CD14-positive monocyte (primary cell): ENCODE results near the gene NT5C3A. TPM values are rescaled to one million over a fixed set of nuclear protein-coding genes. Genes with fewer than 3 reads are reported as not detected.

Experiments used
- DNase-seq, 3 donors: peaks; one replicate each; pipeline ENCODE4 v3.0.0-alpha.2; 2011 to 2022
- H2AFZ ChIP-seq: 2 replicates; pipeline ENCODE4 v1.6.0; 2012; ENCODE audit warnings: mild to moderate bottlenecking, low read depth, low read length, inconsistent platforms; ENCODE audit not compliant: insufficient read depth, poor library complexity, severe bottlenecking
- H3K27ac ChIP-seq, 2 donors: 1 replicate in 1 of 2; 2 replicates in 1 of 2; pipeline ENCODE4 v1.5.1; 2012 to 2013; ENCODE audit warnings: low read length in 2 of 2, control low read depth in 1 of 2, inconsistent platforms in 1 of 2, low read depth in 1 of 2, mild to moderate bottlenecking in 1 of 2
- H3K27me3 ChIP-seq, 2 donors: one replicate each; pipeline versions ENCODE4 v1.6.0 to v1.6.1; 2011 to 2013; ENCODE audit warnings: low read length in 2 of 2; ENCODE audit not compliant: control insufficient read depth in 2 of 2, insufficient read depth in 2 of 2
- H3K36me3 ChIP-seq, 2 donors: replicated peaks in 1 of 2; 1 replicate in 1 of 2; 2 replicates in 1 of 2; pipeline versions ENCODE4 v1.5.1 to v1.6.1; 2012 to 2013; ENCODE audit warnings: low read length in 2 of 2, control low read depth in 1 of 2, inconsistent platforms in 1 of 2, mild to moderate bottlenecking in 1 of 2; ENCODE audit not compliant: insufficient read depth in 2 of 2, control insufficient read depth in 1 of 2
- H3K4me1 ChIP-seq, 2 donors: 1 replicate in 1 of 2; 2 replicates in 1 of 2; pipeline versions ENCODE4 v1.5.1 to v1.6.1; 2012 to 2013; ENCODE audit warnings: low read length in 2 of 2, control low read depth in 1 of 2, inconsistent platforms in 1 of 2, mild to moderate bottlenecking in 1 of 2, moderate library complexity in 1 of 2; ENCODE audit not compliant: insufficient read depth in 2 of 2, control insufficient read depth in 1 of 2
- H3K4me2 ChIP-seq: replicated peaks from 2 replicates; pipeline ENCODE3; 2012; ENCODE audit warnings: low read length, moderate library complexity, mild to moderate bottlenecking; ENCODE audit not compliant: poor library complexity, severe bottlenecking; ENCODE audit errors: extremely low read depth
- H3K4me3 ChIP-seq, 3 experiments: fragments of 200-600 bp in 1 of 3; sonication (generic) in 1 of 3; replicated peaks in 1 of 3; 1 replicate in 2 of 3; 2 replicates in 1 of 3; pipeline ENCODE4 v1.5.1; 2011 to 2013; ENCODE audit warnings: low read length in 3 of 3, mild to moderate bottlenecking in 3 of 3, control low read depth in 2 of 3, low read depth in 2 of 3, inconsistent platforms in 1 of 3, moderate library complexity in 1 of 3
- H3K79me2 ChIP-seq: 2 replicates; pipeline ENCODE4 v1.6.0; 2012; ENCODE audit warnings: mild to moderate bottlenecking, control low read depth, inconsistent platforms, low read length, moderate library complexity; ENCODE audit not compliant: insufficient read depth
- H3K9ac ChIP-seq: 2 replicates; pipeline ENCODE4 v1.6.0; 2017; ENCODE audit warnings: low read length, mild to moderate bottlenecking; ENCODE audit not compliant: insufficient read depth, poor library complexity, severe bottlenecking
- H3K9me3 ChIP-seq, 2 donors: replicated peaks in 1 of 2; 1 replicate in 1 of 2; 2 replicates in 1 of 2; pipeline versions ENCODE4 v1.5.1 to v1.6.1; 2012 to 2013; ENCODE audit warnings: low read length in 2 of 2, control low read depth in 1 of 2; ENCODE audit not compliant: control insufficient read depth in 1 of 2, insufficient read depth in 1 of 2
- H4K20me1 ChIP-seq: 2 replicates; pipeline ENCODE4 v1.6.0; 2012; ENCODE audit warnings: mild to moderate bottlenecking, low read length, control low read depth, moderate library complexity; ENCODE audit not compliant: insufficient read depth
- H3K27ac Mint-ChIP-seq, 7 donors: one replicate each; pipeline ENCODE4 v1.8.0; 2020; ENCODE audit warnings: mild to moderate bottlenecking in 7 of 7, mixed read lengths in 7 of 7, moderate library complexity in 6 of 7, inconsistent platforms in 2 of 7
- H3K27me3 Mint-ChIP-seq, 3 donors: one replicate each; pipeline ENCODE4 v1.8.0; 2021 to 2022; ENCODE audit warnings: low read depth in 3 of 3, mild to moderate bottlenecking in 3 of 3, mixed read lengths in 3 of 3, moderate library complexity in 3 of 3, inconsistent platforms in 1 of 3
- H3K36me3 Mint-ChIP-seq, 2 donors: one replicate each; pipeline ENCODE4 v1.8.0; 2020; ENCODE audit warnings: mixed read lengths in 2 of 2, inconsistent platforms in 1 of 2, mild to moderate bottlenecking in 1 of 2
- H3K4me1 Mint-ChIP-seq: one replicate; pipeline ENCODE4 v1.8.0; 2020; ENCODE audit warnings: mild to moderate bottlenecking, mixed read lengths
- H3K4me3 Mint-ChIP-seq, 2 donors: one replicate each; pipeline ENCODE4 v1.8.0; 2020; ENCODE audit warnings: mild to moderate bottlenecking in 2 of 2, mixed read lengths in 2 of 2, moderate library complexity in 1 of 2
- H3K9me3 Mint-ChIP-seq, 7 donors: one replicate each; pipeline ENCODE4 v1.8.0; 2020 to 2022; ENCODE audit warnings: mixed read lengths in 7 of 7, mild to moderate bottlenecking in 6 of 7, moderate library complexity in 6 of 7, inconsistent platforms in 2 of 7
- CTCF ChIP-seq: fragments of 200-600 bp; IDR thresholded peaks from one replicate; pipeline ENCODE4 v1.8.0; 2022; ENCODE audit warnings: antibody characterized with exemption, mild to moderate bottlenecking
- WGBS: methylation state at CpG from one replicate; pipeline ENCODE4 v1.1.5; 2013; ENCODE audit warnings: missing lambda C conversion rate; ENCODE audit not compliant: insufficient coverage; 5-methylcytosine and 5-hydroxymethylcytosine counted together
- intact Hi-C, 2 donors: fragments of 100-400 bp; cut with micrococcal nuclease; formaldehyde crosslinking; loops; one replicate each; pipeline versions ENCODE4 v1.15.0 to v1.15.1; 2023
- polyA minus RNA-seq: library from RNA; depleted of rRNA, polyadenylated mRNA; stranded (reverse); fragments of >200 nt; gene quantifications from 2 replicates; pipeline ENCODE4 v1.2.3, GENCODE V29; 2012
- polyA plus RNA-seq, 3 donors: library from polyadenylated mRNA; depleted of rRNA in 1 of 3; unstranded in 2 of 3; stranded (reverse) in 1 of 3; fragments of 300-500 nt in 2 of 3; fragments of >200 nt in 1 of 3; fragmentation: Illumina TruSeq in 2 of 3; gene quantifications; 1 replicate in 2 of 3; 2 replicates in 1 of 3; pipeline ENCODE4 v1.2.3, GENCODE V29; 2012 to 2021
- total RNA-seq, 12 experiments: library from RNA in 1 of 12; stranded (reverse) in 1 of 12; fragments of 120-200 nt in 1 of 12; gene quantifications; one replicate each; pipeline ENCODE4 v1.2.4 and lab custom pipeline; 2013 to 2026; ENCODE audit warnings: mixed read lengths in 6 of 12, inconsistent platforms in 1 of 12

NT5C3A gene
- total RNA-seq (2013) = 37.4 TPM
- polyA plus RNA-seq (10 to 100 TPM; 19.4 to 37.7 (median 29.5) TPM), polyA minus RNA-seq (7.3 and 9.0 TPM in 2 replicates), total RNA-seq (lab: John Stamatoyannopoulos, UW) (19.9 to 49.1 (median 32.9) reads per million in 11 experiments)

GRCh38 chr7:33062023-33062781, at the start of gene NT5C3A:
Gene NT5C3A, minus strand, starts transcription at chr7:33062776. Its CDS starts 71 bp downstream, at chr7:33062705.
- DNase-seq = no peak
- H3K27ac Mint-ChIP-seq = peak within 1 kb of the TSS; percentile 84 to 94 (median 93)
- Histone ChIP-seq H3K36me3 (no peaks in the 10 kb centered on the region), H3K27me3 (no peaks in the 10 kb centered on the region), H3K9me3 (peaks cover 0 to 4% of the 10 kb centered on the region in 2 donors), H3K27ac (peak within 1 kb of the TSS; percentile 81 to 90), H3K9ac (peak within 1 kb of the TSS; percentile 88), H3K79me2 (peaks cover 53% of the 10 kb centered on the region), H2AFZ (peak within 1 kb of the TSS; percentile 97), H3K4me3 (peak within 1 kb of the TSS; percentile 63 to 89 (median 80)), H4K20me1 (peaks cover 44% of the 10 kb centered on the region), H3K4me1 (peaks cover 25 to 37% of the 10 kb centered on the region in 2 donors), H3K4me2 (peak within 1 kb of the TSS; percentile 96)
- H3K36me3 Mint-ChIP-seq = peaks cover 6% of the 10 kb centered on the region in 2 donors
- intact Hi-C loops = loop anchor here (2.0 to 10.0 kb wide), 5 partner anchors 45 to 567 kb away; partner anchors contain the start of genes BBS9 (in 2 of the 2), KBTBD2 (in 2 of the 2), AVL9 (in 1 of the 2) and LSM5 (in 1 of the 2)
- H3K27me3 Mint-ChIP-seq = peaks cover 0 to 1% (median 1%) of the 10 kb centered on the region in 3 donors
- H3K4me3 Mint-ChIP-seq = peak within 1 kb of the TSS; percentile 88 to 92
- H3K4me1 Mint-ChIP-seq = peaks cover 34% of the 10 kb centered on the region
- under 1% methylated on average over 49 of the region's 66 CpGs for WGBS
- no peak for TF ChIP-seq CTCF
- H3K9me3 Mint-ChIP-seq = peaks cover 4 to 14% (median 9%) of the 10 kb centered on the region in 7 donors

GRCh38 chr7:33111614-33112013, 49.0 kb upstream of the NT5C3A start:
- no peak overlapping the region for H3K4me3 ChIP-seq
- H3K27ac Mint-ChIP-seq = no peak overlapping the region
- H3K9me3 Mint-ChIP-seq = peaks cover 0 to 2% (median 0%) of the 10 kb centered on the region in 7 donors
- peaks cover 7 to 8% of the 10 kb centered on the region in 2 donors for H3K27me3 ChIP-seq
- H2AFZ ChIP-seq = peak overlapping the region; percentile 53
- peaks cover 27% of the 10 kb centered on the region for H3K4me1 Mint-ChIP-seq
- peaks cover 16 to 19% (median 19%) of the 10 kb centered on the region in 3 donors for H3K27me3 Mint-ChIP-seq
- H4K20me1 ChIP-seq = peaks cover 16% of the 10 kb centered on the region
- H3K27ac ChIP-seq = no peak overlapping the region
- no peak for TF ChIP-seq CTCF
- DNase-seq = no peak
- WGBS = 88% methylated on average over 2 of the region's 3 CpGs
- no peak overlapping the region for H3K9ac ChIP-seq
- no peak overlapping the region for H3K4me2 ChIP-seq
- H3K36me3 ChIP-seq = no peaks in the 10 kb centered on the region
- H3K9me3 ChIP-seq = no peaks in the 10 kb centered on the region
- peaks cover 22 to 30% of the 10 kb centered on the region in 2 donors for H3K4me1 ChIP-seq
- no peaks in the 10 kb centered on the region for H3K36me3 Mint-ChIP-seq
- peak overlapping the region in 1 of 2 donors; percentile 8 for H3K4me3 Mint-ChIP-seq
- H3K79me2 ChIP-seq = peaks cover 24% of the 10 kb centered on the region
- intact Hi-C loops = no loop called here
